Lung (tissue), 12 donors: ENCODE data around the gene ETNK2. TPM values are rescaled to one million over a fixed set of nuclear protein-coding genes. Genes with fewer than 3 reads are reported as not detected.

Source experiments
- ATAC-seq: fragments of 200-7000 bp; cut with Tn5 transposase; one replicate; pipeline ENCODE4 v1.9.1; 2020; ENCODE audit warnings: moderate number of reproducible peaks; ENCODE audit not compliant: insufficient read depth, low FRiP score
- DNase-seq, 3 donors: peaks; one replicate each; pipeline ENCODE4 v3.0.0-alpha.2; 2013 to 2017
- H3K27ac ChIP-seq, 2 donors: one replicate each; pipeline ENCODE4 v1.5.1; 2013; ENCODE audit warnings: mild to moderate bottlenecking in 2 of 2, moderate library complexity in 2 of 2, control low read depth in 1 of 2, inconsistent platforms in 1 of 2, low read depth in 1 of 2, low read length in 1 of 2
- H3K27me3 ChIP-seq, 3 donors: one replicate each; pipeline ENCODE4 v1.5.1; 2013; ENCODE audit warnings: low read length in 2 of 3; ENCODE audit not compliant: control insufficient read depth in 3 of 3, insufficient read depth in 3 of 3
- H3K36me3 ChIP-seq, 4 donors: one replicate each; pipeline ENCODE4 v1.5.1; 2013; ENCODE audit warnings: low read length in 4 of 4, mild to moderate bottlenecking in 1 of 4, moderate library complexity in 1 of 4; ENCODE audit not compliant: control insufficient read depth in 4 of 4, insufficient read depth in 4 of 4
- H3K4me1 ChIP-seq, 5 donors: one replicate each; pipeline ENCODE4 v1.5.1; 2013; ENCODE audit warnings: low read length in 5 of 5, mild to moderate bottlenecking in 2 of 5, moderate library complexity in 1 of 5; ENCODE audit not compliant: control insufficient read depth in 5 of 5, insufficient read depth in 5 of 5
- H3K4me3 ChIP-seq: one replicate; pipeline ENCODE4 v1.5.1; 2013; ENCODE audit warnings: mild to moderate bottlenecking, control low read depth, moderate library complexity
- H3K9ac ChIP-seq, 2 donors: one replicate each; pipeline ENCODE4 v1.5.1; 2013; ENCODE audit warnings: low read length in 2 of 2, control low read depth in 1 of 2; ENCODE audit not compliant: insufficient read depth in 1 of 2
- H3K9me3 ChIP-seq, 4 donors: one replicate each; pipeline ENCODE4 v1.5.1; 2013; ENCODE audit warnings: low read length in 3 of 4, mild to moderate bottlenecking in 1 of 4, moderate library complexity in 1 of 4; ENCODE audit not compliant: control insufficient read depth in 4 of 4, insufficient read depth in 3 of 4
- WGBS, 2 donors: extraction: QIAGEN DNeasy Blood & Tissue Kit; methylation state at CpG; one replicate each; pipeline ENCODE4 v1.1.7; 2013; 5-methylcytosine and 5-hydroxymethylcytosine counted together
- polyA plus RNA-seq, 2 donors: library from polyadenylated mRNA; stranded (reverse); fragments of 200-250 nt; gene quantifications; one replicate each; pipeline ENCODE4 v1.2.1, GENCODE V29; 2013
- total RNA-seq, 2 donors: library from RNA; depleted of rRNA in 1 of 2; stranded (reverse); fragments of >200 nt in 1 of 2; gene quantifications; one replicate each; pipeline ENCODE4 v1.2.1, GENCODE V29; 2014 to 2021
- TF ChIP-seq, protein P1 (sequence below): IDR thresholded peaks from 2 replicates; pipeline ENCODE4 v1.5.1; 2012; ENCODE audit warnings: mild to moderate bottlenecking; ENCODE audit errors: control extremely low read depth, extremely low read depth
- donor health status: control.
- donor health status: control.
- donor health status: Bipolar disorder and iron deficiency.
- donor health status: healthy.
- donor health status: DM: yes; HTN: yes; CAD: no.

ETNK2 gene
- total and polyA plus RNA-seq, 4 donors = 2.2 to 5.8 (median 3.9) TPM

DNA sequence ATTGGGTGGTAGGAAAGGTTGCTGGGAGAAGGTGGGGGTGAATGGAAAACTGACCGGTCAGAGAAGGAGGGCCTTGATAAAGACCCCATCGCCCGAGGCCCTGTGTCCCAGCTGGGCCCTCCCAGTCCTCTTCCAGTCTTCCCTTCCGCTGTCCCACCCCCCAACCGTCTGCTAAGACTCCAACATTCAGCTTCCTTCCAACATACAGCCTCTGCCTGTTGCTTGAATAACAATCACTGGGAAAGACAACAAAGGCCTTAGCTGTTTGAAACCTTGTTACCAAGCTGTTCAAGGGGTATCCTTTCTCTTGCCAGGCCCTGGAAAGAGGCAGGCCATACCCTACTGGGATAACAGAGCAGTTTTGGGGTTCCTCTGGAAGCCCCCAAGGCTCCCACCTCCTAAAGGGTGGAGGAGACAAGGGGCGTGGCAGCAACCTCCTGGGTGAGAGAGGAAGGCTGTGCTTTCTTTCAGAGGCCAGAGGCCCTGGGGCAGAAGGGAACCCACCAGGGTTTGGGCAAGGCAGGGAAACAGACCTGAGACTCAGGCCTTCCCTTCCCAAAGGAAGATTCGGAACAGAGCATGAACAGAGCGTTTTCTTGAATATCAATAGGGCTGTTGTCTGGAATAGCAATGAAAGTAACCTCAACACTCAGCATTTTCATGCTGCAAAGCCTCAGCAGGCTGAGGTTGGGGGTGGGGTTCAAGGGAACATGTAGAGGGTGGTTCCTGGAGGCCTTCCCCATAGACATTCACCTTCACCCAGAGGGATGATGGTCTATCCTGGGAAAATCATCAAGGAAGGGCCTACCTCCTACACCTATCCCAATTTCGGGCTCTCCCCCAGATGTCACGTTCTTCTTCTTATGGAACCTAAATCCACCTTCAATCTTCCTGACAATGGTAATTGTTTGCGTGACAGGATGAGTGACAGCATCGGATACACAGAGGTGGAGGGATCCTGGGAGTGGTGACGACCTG is 4.1 kb downstream of the ETNK2 start:
- DNase-seq (no peak), ATAC-seq (no peak)
- Histone ChIP-seq H3K9ac (no peak overlapping the region), H3K4me1 (peaks cover 0 to 8% (median 3%) of the 10 kb centered on the region in 5 donors), H3K36me3 (no peaks in the 10 kb centered on the region), H3K4me3 (no peak overlapping the region), H3K27ac (no peak overlapping the region), H3K9me3 (no peaks in the 10 kb centered on the region), H3K27me3 (no peaks in the 10 kb centered on the region)
- 87 to 91% methylated on average over 13 of the region's 13 CpGs for WGBS, 2 donors
- TF ChIP-seq, protein P1, sequence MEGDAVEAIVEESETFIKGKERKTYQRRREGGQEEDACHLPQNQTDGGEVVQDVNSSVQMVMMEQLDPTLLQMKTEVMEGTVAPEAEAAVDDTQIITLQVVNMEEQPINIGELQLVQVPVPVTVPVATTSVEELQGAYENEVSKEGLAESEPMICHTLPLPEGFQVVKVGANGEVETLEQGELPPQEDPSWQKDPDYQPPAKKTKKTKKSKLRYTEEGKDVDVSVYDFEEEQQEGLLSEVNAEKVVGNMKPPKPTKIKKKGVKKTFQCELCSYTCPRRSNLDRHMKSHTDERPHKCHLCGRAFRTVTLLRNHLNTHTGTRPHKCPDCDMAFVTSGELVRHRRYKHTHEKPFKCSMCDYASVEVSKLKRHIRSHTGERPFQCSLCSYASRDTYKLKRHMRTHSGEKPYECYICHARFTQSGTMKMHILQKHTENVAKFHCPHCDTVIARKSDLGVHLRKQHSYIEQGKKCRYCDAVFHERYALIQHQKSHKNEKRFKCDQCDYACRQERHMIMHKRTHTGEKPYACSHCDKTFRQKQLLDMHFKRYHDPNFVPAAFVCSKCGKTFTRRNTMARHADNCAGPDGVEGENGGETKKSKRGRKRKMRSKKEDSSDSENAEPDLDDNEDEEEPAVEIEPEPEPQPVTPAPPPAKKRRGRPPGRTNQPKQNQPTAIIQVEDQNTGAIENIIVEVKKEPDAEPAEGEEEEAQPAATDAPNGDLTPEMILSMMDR = no peak

DNA sequence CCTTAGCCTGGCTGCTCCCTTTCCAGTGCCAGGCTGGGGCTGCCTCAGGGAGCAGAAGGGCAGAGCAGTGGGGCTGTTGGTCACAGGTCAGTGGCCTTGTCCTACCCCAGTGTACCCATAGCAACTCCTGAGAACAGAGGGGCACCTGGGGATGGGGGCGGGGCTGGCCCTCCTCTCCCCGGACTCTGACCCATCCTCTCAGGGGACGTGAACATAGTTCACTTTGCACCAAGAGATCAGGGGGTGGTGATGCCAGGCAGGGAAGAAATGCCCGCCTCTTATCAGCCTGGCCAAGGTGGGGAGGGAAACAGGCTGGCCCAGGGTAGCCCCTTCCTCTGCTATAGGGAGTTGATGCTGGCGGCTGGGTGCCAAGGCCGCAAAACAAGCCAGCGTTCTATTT is 4.9 kb downstream of the ETNK2 start:
- WGBS, 2 donors = 86 to 88% methylated on average over 7 of the region's 7 CpGs

DNA sequence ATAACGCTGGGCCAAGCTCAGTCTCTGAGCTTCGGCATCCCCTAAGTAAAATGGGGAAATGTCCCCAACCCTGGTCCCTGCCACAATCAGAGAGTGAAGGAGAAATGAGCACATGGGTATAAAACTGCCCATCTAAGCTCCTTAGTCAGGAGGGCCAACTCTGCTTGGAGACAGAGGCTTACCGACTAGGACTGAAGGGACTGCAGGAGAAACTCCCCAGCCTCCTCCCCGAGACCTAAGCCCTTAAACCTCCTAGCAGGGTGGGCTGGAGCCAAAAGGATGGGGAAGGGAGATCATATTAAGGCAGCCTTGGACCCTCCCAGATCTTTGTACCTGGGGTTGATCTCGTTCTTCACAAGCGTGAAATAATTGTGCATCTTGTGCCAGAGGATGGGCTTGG is 5.5 kb downstream of the ETNK2 start:
- H3K4me3 ChIP-seq = no peak overlapping the region
- H3K4me1 ChIP-seq = peaks cover 0 to 8% (median 0%) of the 10 kb centered on the region in 5 donors
- DNase-seq (no peak), ATAC-seq (no peak)
- H3K9me3 ChIP-seq = no peaks in the 10 kb centered on the region
- H3K9ac ChIP-seq = no peak overlapping the region
- TF ChIP-seq, protein P1 = no peak
- no peaks in the 10 kb centered on the region for H3K27me3 ChIP-seq
- 90 to 94% methylated on average over 6 of the region's 6 CpGs for WGBS, 2 donors
- H3K27ac ChIP-seq = no peak overlapping the region
- H3K36me3 ChIP-seq = no peaks in the 10 kb centered on the region

More for the DNA sequence above, 4.9 kb downstream of the ETNK2 start:
- no peaks in the 10 kb centered on the region for H3K9me3 ChIP-seq
- H3K4me1 ChIP-seq = peaks cover 0 to 8% (median 0%) of the 10 kb centered on the region in 5 donors
- H3K27me3 ChIP-seq = no peaks in the 10 kb centered on the region
- H3K9ac ChIP-seq = no peak overlapping the region
- no peak overlapping the region for H3K4me3 ChIP-seq
- TF ChIP-seq, protein P1 = no peak
- no peak for ATAC-seq
- H3K36me3 ChIP-seq = no peaks in the 10 kb centered on the region
- H3K27ac ChIP-seq = no peak overlapping the region
- DNase-seq = no peak
